H1 (cell line): ENCODE data around the gene SPATA4.

Experiments used
- CHD2 ChIP-seq: IDR thresholded peaks from 2 replicates; pipeline ENCODE4 v1.6.1; 2012; ENCODE audit warnings: low read length, improper control_type of control experiment
- EP300 ChIP-seq, 2 experiments: IDR thresholded peaks; 1 replicate in 1 of 2; 2 replicates in 1 of 2; pipeline ENCODE4 v1.6.1; 2011 to 2012; ENCODE audit warnings: low read depth in 2 of 2, low read length in 2 of 2, mild to moderate bottlenecking in 2 of 2, borderline replicate concordance in 1 of 2, inconsistent platforms in 1 of 2, moderate library complexity in 1 of 2
- JUND ChIP-seq: IDR thresholded peaks from 2 replicates; pipeline ENCODE4 v1.6.1; 2011; ENCODE audit warnings: mild to moderate bottlenecking, improper control_type of control experiment, low read length
- TAF1 ChIP-seq: IDR thresholded peaks from 2 replicates; pipeline ENCODE4 v1.6.1; 2011; ENCODE audit warnings: mild to moderate bottlenecking, low read depth, low read length
- YY1 ChIP-seq: IDR thresholded peaks from 2 replicates; pipeline ENCODE4 v1.6.1; 2011; ENCODE audit warnings: low read depth, mild to moderate bottlenecking, low read length
- TF ChIP-seq, protein P1 (sequence below), 3 experiments: IDR thresholded peaks; 1 replicate in 2 of 3; 2 replicates in 1 of 3; pipeline versions ENCODE4 v1.5.1 to v1.6.1; 2011; ENCODE audit warnings: low read length in 3 of 3, mild to moderate bottlenecking in 3 of 3, inconsistent platforms in 2 of 3, low read depth in 1 of 3, moderate library complexity in 1 of 3; ENCODE audit not compliant: insufficient read depth in 1 of 3; ENCODE audit errors: control extremely low read depth in 1 of 3
- TF ChIP-seq, protein P2 (sequence below): IDR thresholded peaks from 2 replicates; pipeline ENCODE4 v1.6.1; 2011; ENCODE audit warnings: low read length, improper control_type of control experiment

DNA sequence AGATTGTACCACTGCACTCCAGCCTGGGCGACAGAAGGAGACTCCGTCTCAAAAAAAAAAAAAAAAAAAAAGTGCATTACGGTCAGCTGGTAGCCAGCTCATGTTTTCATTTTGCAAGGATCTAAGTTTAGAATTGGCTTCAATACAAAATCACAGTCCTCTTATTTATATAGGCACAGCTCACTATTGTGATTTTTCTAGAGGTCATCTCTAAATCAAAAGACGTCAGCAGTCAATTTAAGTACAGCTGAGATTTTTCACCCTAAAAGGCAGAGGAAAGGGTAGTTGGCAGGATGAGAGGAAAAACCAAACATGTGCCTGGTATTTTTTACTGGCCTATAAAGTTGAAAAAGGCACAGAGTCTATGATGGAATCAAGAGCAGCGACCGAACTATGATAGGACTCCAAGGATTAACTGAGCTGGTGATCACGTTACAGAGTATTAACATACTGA is 42.8 kb upstream of the SPATA4 start:
- TF ChIP-seq YY1 (no peak), CHD2 (no peak), EP300 (IDR thresholded peaks at IDR 0.05; ENCODE audit: borderline replicate concordance in 1 of 2, low read depth in 2 of 2, low read length in 2 of 2) (no peak), TAF1 (no peak), JUND (no peak)
- TF ChIP-seq, protein P1, sequence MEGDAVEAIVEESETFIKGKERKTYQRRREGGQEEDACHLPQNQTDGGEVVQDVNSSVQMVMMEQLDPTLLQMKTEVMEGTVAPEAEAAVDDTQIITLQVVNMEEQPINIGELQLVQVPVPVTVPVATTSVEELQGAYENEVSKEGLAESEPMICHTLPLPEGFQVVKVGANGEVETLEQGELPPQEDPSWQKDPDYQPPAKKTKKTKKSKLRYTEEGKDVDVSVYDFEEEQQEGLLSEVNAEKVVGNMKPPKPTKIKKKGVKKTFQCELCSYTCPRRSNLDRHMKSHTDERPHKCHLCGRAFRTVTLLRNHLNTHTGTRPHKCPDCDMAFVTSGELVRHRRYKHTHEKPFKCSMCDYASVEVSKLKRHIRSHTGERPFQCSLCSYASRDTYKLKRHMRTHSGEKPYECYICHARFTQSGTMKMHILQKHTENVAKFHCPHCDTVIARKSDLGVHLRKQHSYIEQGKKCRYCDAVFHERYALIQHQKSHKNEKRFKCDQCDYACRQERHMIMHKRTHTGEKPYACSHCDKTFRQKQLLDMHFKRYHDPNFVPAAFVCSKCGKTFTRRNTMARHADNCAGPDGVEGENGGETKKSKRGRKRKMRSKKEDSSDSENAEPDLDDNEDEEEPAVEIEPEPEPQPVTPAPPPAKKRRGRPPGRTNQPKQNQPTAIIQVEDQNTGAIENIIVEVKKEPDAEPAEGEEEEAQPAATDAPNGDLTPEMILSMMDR (IDR thresholded peaks at IDR 0.05; ENCODE audit: control extremely low read depth in 1 of 3, insufficient read depth in 1 of 3, low read depth in 1 of 3, low read length in 3 of 3), result no peak
- TF ChIP-seq, protein P2, sequence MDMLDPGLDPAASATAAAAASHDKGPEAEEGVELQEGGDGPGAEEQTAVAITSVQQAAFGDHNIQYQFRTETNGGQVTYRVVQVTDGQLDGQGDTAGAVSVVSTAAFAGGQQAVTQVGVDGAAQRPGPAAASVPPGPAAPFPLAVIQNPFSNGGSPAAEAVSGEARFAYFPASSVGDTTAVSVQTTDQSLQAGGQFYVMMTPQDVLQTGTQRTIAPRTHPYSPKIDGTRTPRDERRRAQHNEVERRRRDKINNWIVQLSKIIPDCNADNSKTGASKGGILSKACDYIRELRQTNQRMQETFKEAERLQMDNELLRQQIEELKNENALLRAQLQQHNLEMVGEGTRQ, result no peak
